ENCODE results near the gene CST7.

The CST7 gene

GRCh38 chr20:24962510-24962909, 13.4 kb downstream of the CST7 start:
- no peak for TF ChIP-seq SIN3A (IDR thresholded peaks at IDR 0.05; ENCODE audit: borderline replicate concordance, insufficient read depth, low read length)
- no peak for TF ChIP-seq TAF1 (IDR thresholded peaks at IDR 0.05; ENCODE audit: borderline replicate concordance, insufficient read depth, low read length)
- no peak for TF ChIP-seq POLR2AphosphoS5 (IDR thresholded peaks at IDR 0.05; ENCODE audit: low read depth, low read length)
- no peak for TF ChIP-seq FOXP2 (optimal IDR thresholded peaks at IDR 0.05; ENCODE audit: borderline replicate concordance, extremely low read depth, extremely low read length, insufficient read depth)
- no peak for TF ChIP-seq REST (IDR thresholded peaks at IDR 0.05; ENCODE audit: insufficient read depth in 1 of 2, low read depth in 2 of 2, low read length in 2 of 2)

GRCh38 chr20:24963672-24964505, 14.8 kb downstream of the CST7 start:
- TF ChIP-seq TAF1 (IDR thresholded peaks at IDR 0.05; ENCODE audit: borderline replicate concordance, insufficient read depth, low read length) = no peak
- no peak for TF ChIP-seq SIN3A (IDR thresholded peaks at IDR 0.05; ENCODE audit: borderline replicate concordance, insufficient read depth, low read length)
- TF ChIP-seq FOXP2 (optimal IDR thresholded peaks at IDR 0.05; ENCODE audit: borderline replicate concordance, extremely low read depth, extremely low read length, insufficient read depth) = no peak
- TF ChIP-seq POLR2AphosphoS5 (IDR thresholded peaks at IDR 0.05; ENCODE audit: low read depth, low read length) = no peak
- no peak for TF ChIP-seq REST (IDR thresholded peaks at IDR 0.05; ENCODE audit: insufficient read depth in 1 of 2, low read depth in 2 of 2, low read length in 2 of 2)

- TF ChIP-seq TAF1 (IDR thresholded peaks at IDR 0.05; ENCODE audit: borderline replicate concordance, insufficient read depth, low read length) (no peak), REST (IDR thresholded peaks at IDR 0.05; ENCODE audit: insufficient read depth in 1 of 2, low read depth in 2 of 2, low read length in 2 of 2) (no peak), FOXP2 (optimal IDR thresholded peaks at IDR 0.05; ENCODE audit: borderline replicate concordance, extremely low read depth, extremely low read length, insufficient read depth) (no peak), POLR2AphosphoS5 (IDR thresholded peaks at IDR 0.05; ENCODE audit: low read depth, low read length) (no peak), SIN3A (IDR thresholded peaks at IDR 0.05; ENCODE audit: borderline replicate concordance, insufficient read depth, low read length) (no peak)
These were observed 15.4 kb downstream of the CST7 start for GRCh38 chr20:24964506-24964840.

- TF ChIP-seq REST (IDR thresholded peaks at IDR 0.05; ENCODE audit: insufficient read depth in 1 of 2, low read depth in 2 of 2, low read length in 2 of 2) = no peak
- TF ChIP-seq SIN3A (IDR thresholded peaks at IDR 0.05; ENCODE audit: borderline replicate concordance, insufficient read depth, low read length) = no peak
- no peak for TF ChIP-seq POLR2AphosphoS5 (IDR thresholded peaks at IDR 0.05; ENCODE audit: low read depth, low read length)
- no peak for TF ChIP-seq TAF1 (IDR thresholded peaks at IDR 0.05; ENCODE audit: borderline replicate concordance, insufficient read depth, low read length)
- no peak for TF ChIP-seq FOXP2 (optimal IDR thresholded peaks at IDR 0.05; ENCODE audit: borderline replicate concordance, extremely low read depth, extremely low read length, insufficient read depth)
These were observed 16.2 kb downstream of the CST7 start for GRCh38 chr20:24965065-24965919.

Data from PFSK-1 (cell line).